OCI-LY1 (cell line): Measurements from ENCODE around the gene KRT73.

ENCODE experiments used
- H2AFZ ChIP-seq: fragments of 200-600 bp; sonication (generic), shearing (Covaris generic); 2 replicates; pipeline ENCODE4 v1.6.0; 2014; ENCODE audit warnings: antibody characterized with exemption, mild to moderate bottlenecking, low read length
- H3F3A ChIP-seq: fragments of 200-600 bp; sonication (generic), shearing (Covaris generic); 2 replicates; pipeline ENCODE4 v1.6.0; 2014; ENCODE audit warnings: mild to moderate bottlenecking, antibody characterized with exemption, low read length, moderate library complexity; ENCODE audit not compliant: insufficient read depth
- H3K27ac ChIP-seq: fragments of 200-600 bp; sonication (generic); 2 replicates; pipeline ENCODE4 v1.5.1; 2014; ENCODE audit warnings: low read length, mixed run types, mild to moderate bottlenecking, low read depth; ENCODE audit not compliant: poor library complexity, severe bottlenecking
- H3K27me3 ChIP-seq: fragments of 200-600 bp; sonication (generic); 2 replicates; pipeline ENCODE4 v1.6.0; 2014; ENCODE audit warnings: antibody characterized with exemption, mild to moderate bottlenecking, low read length, moderate library complexity; ENCODE audit not compliant: insufficient read depth
- H3K36me3 ChIP-seq: fragments of 200-600 bp; sonication (generic); 2 replicates; pipeline ENCODE4 v1.6.1; 2014; ENCODE audit warnings: mild to moderate bottlenecking, antibody characterized with exemption, low read length, moderate library complexity, mixed read lengths; ENCODE audit not compliant: insufficient read depth
- H3K4me1 ChIP-seq: fragments of 200-600 bp; sonication (generic); 2 replicates; pipeline ENCODE4 v1.5.1; 2014; ENCODE audit warnings: mild to moderate bottlenecking, low read length, moderate library complexity; ENCODE audit not compliant: insufficient read depth, severe bottlenecking
- H3K4me2 ChIP-seq: fragments of 200-600 bp; sonication (generic), shearing (Covaris generic); 2 replicates; pipeline ENCODE4 v1.6.1; 2014; ENCODE audit warnings: low read length
- H3K4me3 ChIP-seq: fragments of 200-600 bp; sonication (generic); 2 replicates; pipeline ENCODE4 v1.5.1; 2014; ENCODE audit warnings: low read length, low read depth, mild to moderate bottlenecking, mixed read lengths; ENCODE audit not compliant: poor library complexity, severe bottlenecking
- H3K79me2 ChIP-seq: fragments of 200-600 bp; shearing (Covaris generic); 2 replicates; pipeline ENCODE4 v1.6.1; 2016; ENCODE audit warnings: mixed run types, low read length, mixed read lengths; ENCODE audit not compliant: insufficient read depth
- H3K9ac ChIP-seq: fragments of 200-600 bp; sonication (generic), shearing (Covaris generic); 2 replicates; pipeline ENCODE4 v1.6.1; 2014; ENCODE audit warnings: mild to moderate bottlenecking, low read length, mixed read lengths
- H3K9me2 ChIP-seq: fragments of 200-600 bp; sonication (generic), shearing (Covaris generic); 2 replicates; pipeline ENCODE4 v1.6.1; 2014; ENCODE audit warnings: low read depth, mild to moderate bottlenecking, low read length, mixed read lengths
- H3K9me3 ChIP-seq: fragments of 200-600 bp; shearing (Covaris generic); 2 replicates; pipeline ENCODE4 v1.6.1; 2014; ENCODE audit warnings: low read length, mixed read lengths
- H4K20me1 ChIP-seq: fragments of 200-600 bp; sonication (generic), shearing (Covaris generic); 2 replicates; pipeline ENCODE4 v1.6.0; 2016; ENCODE audit warnings: mild to moderate bottlenecking, low read length; ENCODE audit not compliant: insufficient read depth
- EZH2 ChIP-seq: fragments of 200-600 bp; sonication (generic), shearing (Covaris generic); IDR thresholded peaks from 2 replicates; pipeline ENCODE4 v1.8.0; 2017; ENCODE audit warnings: borderline replicate concordance, mixed run types, mild to moderate bottlenecking, antibody characterized with exemption, low read length, moderate library complexity, mixed read lengths
- TF ChIP-seq, protein P1 (sequence below): fragments of 200-600 bp; sonication (generic), shearing (Covaris generic); IDR thresholded peaks from 2 replicates; pipeline ENCODE4 v1.5.1; 2017; ENCODE audit warnings: mild to moderate bottlenecking, antibody characterized with exemption, low read length, moderate library complexity, mixed read lengths

The KRT73 gene

GRCh38 chr12:52611080-52611468, 7.3 kb downstream of the KRT73 start:
- Histone ChIP-seq H3K9me2 (no peaks in the 10 kb centered on the region), H3K9ac (no peak overlapping the region), H2AFZ (no peak overlapping the region), H3K79me2 (no peaks in the 10 kb centered on the region), H3K4me2 (no peak overlapping the region), H3K27me3 (peaks cover 4% of the 10 kb centered on the region; the same call in 1 of the 2 replicates), H3F3A (no peaks in the 10 kb centered on the region), H4K20me1 (no peaks in the 10 kb centered on the region), H3K27ac (no peak overlapping the region), H3K4me3 (no peak overlapping the region), H3K4me1 (no peaks in the 10 kb centered on the region), H3K36me3 (no peaks in the 10 kb centered on the region), H3K9me3 (no peaks in the 10 kb centered on the region)
- TF ChIP-seq EZH2 = no peak
- TF ChIP-seq, protein P1, sequence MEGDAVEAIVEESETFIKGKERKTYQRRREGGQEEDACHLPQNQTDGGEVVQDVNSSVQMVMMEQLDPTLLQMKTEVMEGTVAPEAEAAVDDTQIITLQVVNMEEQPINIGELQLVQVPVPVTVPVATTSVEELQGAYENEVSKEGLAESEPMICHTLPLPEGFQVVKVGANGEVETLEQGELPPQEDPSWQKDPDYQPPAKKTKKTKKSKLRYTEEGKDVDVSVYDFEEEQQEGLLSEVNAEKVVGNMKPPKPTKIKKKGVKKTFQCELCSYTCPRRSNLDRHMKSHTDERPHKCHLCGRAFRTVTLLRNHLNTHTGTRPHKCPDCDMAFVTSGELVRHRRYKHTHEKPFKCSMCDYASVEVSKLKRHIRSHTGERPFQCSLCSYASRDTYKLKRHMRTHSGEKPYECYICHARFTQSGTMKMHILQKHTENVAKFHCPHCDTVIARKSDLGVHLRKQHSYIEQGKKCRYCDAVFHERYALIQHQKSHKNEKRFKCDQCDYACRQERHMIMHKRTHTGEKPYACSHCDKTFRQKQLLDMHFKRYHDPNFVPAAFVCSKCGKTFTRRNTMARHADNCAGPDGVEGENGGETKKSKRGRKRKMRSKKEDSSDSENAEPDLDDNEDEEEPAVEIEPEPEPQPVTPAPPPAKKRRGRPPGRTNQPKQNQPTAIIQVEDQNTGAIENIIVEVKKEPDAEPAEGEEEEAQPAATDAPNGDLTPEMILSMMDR = no peak

DNA sequence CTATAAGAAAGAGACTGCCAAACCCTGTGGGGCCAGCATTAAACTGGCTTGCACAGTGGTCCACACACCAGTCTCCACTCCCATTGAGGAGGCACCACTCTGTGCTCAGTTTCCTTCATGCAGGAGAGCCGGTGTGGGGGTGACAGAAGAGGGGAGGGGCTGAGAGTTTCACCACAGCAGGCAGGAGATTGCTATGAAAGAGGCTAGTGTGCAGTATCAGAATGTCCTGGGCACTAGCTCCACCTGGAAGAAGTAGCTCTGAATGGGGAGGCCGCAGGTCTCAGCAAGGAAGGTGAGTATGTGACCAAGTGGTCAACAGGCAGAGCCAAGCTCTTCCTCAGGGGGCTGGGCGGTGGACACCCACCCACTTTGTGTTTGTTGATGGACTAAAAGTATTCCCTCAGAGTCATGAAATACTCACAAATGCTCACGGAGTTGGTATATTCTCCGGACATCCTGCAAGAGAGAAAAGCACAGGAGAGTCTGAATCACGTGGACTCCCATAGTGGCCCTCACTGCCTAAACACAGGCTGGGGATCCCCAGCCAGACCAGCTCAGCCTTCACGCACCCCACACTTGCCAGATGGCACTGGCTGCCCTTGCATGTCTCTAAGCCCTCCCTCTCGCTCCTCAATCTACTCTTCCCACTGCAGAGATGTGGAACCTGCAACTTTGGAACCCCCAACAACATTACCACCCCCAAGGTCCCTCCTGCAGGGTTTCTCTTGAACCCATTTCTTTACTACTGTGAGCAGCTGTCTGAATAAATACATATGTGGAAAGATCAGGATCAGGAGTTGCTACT, 9.3 kb downstream of the KRT73 start:
- peaks cover 4% of the 10 kb centered on the region; the same call in 1 of the 2 replicates for H3K27me3 ChIP-seq

DNA sequence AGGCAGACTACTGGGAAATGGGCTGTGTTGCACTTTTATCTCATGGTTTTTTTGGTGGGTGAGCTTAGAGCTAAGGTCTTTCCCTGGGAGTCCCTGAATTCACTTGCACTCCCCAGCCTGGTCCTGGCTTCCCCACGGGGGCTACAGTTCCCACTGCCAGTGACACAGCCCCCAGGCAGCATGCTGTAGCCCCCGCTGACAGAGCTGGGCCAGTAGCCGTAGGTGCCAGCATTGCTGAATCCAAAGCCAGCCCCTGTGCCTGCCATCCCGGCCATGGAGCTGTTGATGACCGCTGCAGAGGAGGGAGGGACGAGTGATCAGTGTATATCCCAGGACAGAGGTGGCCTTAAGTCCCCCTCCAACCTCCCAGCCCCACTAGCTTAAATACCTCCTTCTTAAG, 10.2 kb downstream of the KRT73 start:
- TF ChIP-seq, protein P1 = no peak
- no peaks in the 10 kb centered on the region for H3K79me2 ChIP-seq
- no peak overlapping the region for H2AFZ ChIP-seq
- peaks cover 4% of the 10 kb centered on the region; the same call in 1 of the 2 replicates for H3K27me3 ChIP-seq
- H3K27ac ChIP-seq = no peak overlapping the region
- H4K20me1 ChIP-seq = no peaks in the 10 kb centered on the region
- no peaks in the 10 kb centered on the region for H3K36me3 ChIP-seq
- H3K4me3 ChIP-seq = no peak overlapping the region
- H3F3A ChIP-seq = no peaks in the 10 kb centered on the region
- H3K4me1 ChIP-seq = no peaks in the 10 kb centered on the region
- no peak overlapping the region for H3K9ac ChIP-seq
- H3K4me2 ChIP-seq = no peak overlapping the region
- no peaks in the 10 kb centered on the region for H3K9me2 ChIP-seq
- H3K9me3 ChIP-seq = no peaks in the 10 kb centered on the region

More for the DNA sequence above, 9.3 kb downstream of the KRT73 start:
- Histone ChIP-seq H3K4me3 (no peak overlapping the region), H3F3A (no peaks in the 10 kb centered on the region), H3K79me2 (no peaks in the 10 kb centered on the region), H3K4me1 (no peaks in the 10 kb centered on the region), H4K20me1 (no peaks in the 10 kb centered on the region), H3K36me3 (no peaks in the 10 kb centered on the region), H3K27ac (no peak overlapping the region), H2AFZ (no peak overlapping the region), H3K9me3 (no peaks in the 10 kb centered on the region), H3K9me2 (no peaks in the 10 kb centered on the region), H3K9ac (no peak overlapping the region), H3K4me2 (no peak overlapping the region)
- no peak for TF ChIP-seq EZH2
- TF ChIP-seq, protein P1 = no peak
